Activated naive CD4-positive, alpha-beta T cell treated with Interleukin-2 at 50 U/mL for 16 hours (primary cell): ENCODE measurements around the gene SEC14L1.
A peak's percentile ranks its signal among the peaks of the same experiment; 100 is the strongest.
"Not testable (repeated sequence)": the region's sequence is repeated elsewhere in the genome, so short reads cannot be mapped to it uniquely, and the experiment has no call there.

ENCODE experiments used
- DNase-seq: peaks from one replicate; pipeline ENCODE4 v3.0.0-alpha.2; 2020

The SEC14L1 gene

GRCh38 chr17:77140878-77141767 lies at the start of gene SEC14L1:
Gene SEC14L1, plus strand, starts transcription at chr17:77140969. Its CDS starts 2,628 bp downstream, at chr17:77143597.
- DNase-seq = peak; percentile 33

- DNase-seq = no peak
Observed at GRCh38 chr17:77092025-77092424, 48.7 kb upstream of the SEC14L1 start.

GRCh38 chr17:77095461-77095860 lies 45.3 kb upstream of the SEC14L1 start:
- DNase-seq = no peak

- no peak for DNase-seq
Observed at GRCh38 chr17:77096570-77097214, 44.1 kb upstream of the SEC14L1 start.

GRCh38 chr17:77097631-77098180 lies 43.1 kb upstream of the SEC14L1 start:
- DNase-seq = no peak

- no peak for DNase-seq
Observed at GRCh38 chr17:77098884-77099545, 41.8 kb upstream of the SEC14L1 start.

- DNase-seq = no peak
Observed at GRCh38 chr17:77099997-77100396, 40.8 kb upstream of the SEC14L1 start.

GRCh38 chr17:77101521-77102410 lies 39.0 kb upstream of the SEC14L1 start:
- DNase-seq = no peak

GRCh38 chr17:77102411-77103134 lies 38.2 kb upstream of the SEC14L1 start:
- DNase-seq = not testable (repeated sequence)

- no peak for DNase-seq
Observed at GRCh38 chr17:77105706-77106105, 35.1 kb upstream of the SEC14L1 start.

- DNase-seq = peak; percentile 15
Observed at GRCh38 chr17:77106874-77107358, 33.9 kb upstream of the SEC14L1 start.

- peak; percentile 72 for DNase-seq
Observed at GRCh38 chr17:77107506-77108433, 33.0 kb upstream of the SEC14L1 start.

GRCh38 chr17:77109159-77109759 lies 31.5 kb upstream of the SEC14L1 start:
- DNase-seq = no peak

- DNase-seq = no peak
Observed at GRCh38 chr17:77109764-77110359, 30.9 kb upstream of the SEC14L1 start.

GRCh38 chr17:77111165-77111933 lies 29.4 kb upstream of the SEC14L1 start:
- not testable (repeated sequence) for DNase-seq

- no peak for DNase-seq
Observed at GRCh38 chr17:77111934-77112296, 28.9 kb upstream of the SEC14L1 start.

- DNase-seq = no peak
Observed at GRCh38 chr17:77115510-77115909, 25.3 kb upstream of the SEC14L1 start.

- no peak for DNase-seq
Observed at GRCh38 chr17:77115947-77116346, 24.8 kb upstream of the SEC14L1 start.
